GM21619 (cell line): Measurements from ENCODE around the gene NPDC1.

Experiments
- ATAC-seq: cut with Tn5 transposase; IDR thresholded peaks from one replicate; pipeline ENCODE4 v1.9.1; 2021; ENCODE audit not compliant: unreplicated experiment

Gene NPDC1

GRCh38 chr9:137057545-137057944 is 11.6 kb upstream of the NPDC1 start:
- no peak for ATAC-seq

GRCh38 chr9:137056739-137057415 is 10.9 kb upstream of the NPDC1 start:
- no peak for ATAC-seq

- no peak for ATAC-seq
Observed at GRCh38 chr9:137055385-137056364, 9.7 kb upstream of the NPDC1 start.

- no peak for ATAC-seq
Observed at GRCh38 chr9:137054932-137055384, 9.0 kb upstream of the NPDC1 start.

DNA sequence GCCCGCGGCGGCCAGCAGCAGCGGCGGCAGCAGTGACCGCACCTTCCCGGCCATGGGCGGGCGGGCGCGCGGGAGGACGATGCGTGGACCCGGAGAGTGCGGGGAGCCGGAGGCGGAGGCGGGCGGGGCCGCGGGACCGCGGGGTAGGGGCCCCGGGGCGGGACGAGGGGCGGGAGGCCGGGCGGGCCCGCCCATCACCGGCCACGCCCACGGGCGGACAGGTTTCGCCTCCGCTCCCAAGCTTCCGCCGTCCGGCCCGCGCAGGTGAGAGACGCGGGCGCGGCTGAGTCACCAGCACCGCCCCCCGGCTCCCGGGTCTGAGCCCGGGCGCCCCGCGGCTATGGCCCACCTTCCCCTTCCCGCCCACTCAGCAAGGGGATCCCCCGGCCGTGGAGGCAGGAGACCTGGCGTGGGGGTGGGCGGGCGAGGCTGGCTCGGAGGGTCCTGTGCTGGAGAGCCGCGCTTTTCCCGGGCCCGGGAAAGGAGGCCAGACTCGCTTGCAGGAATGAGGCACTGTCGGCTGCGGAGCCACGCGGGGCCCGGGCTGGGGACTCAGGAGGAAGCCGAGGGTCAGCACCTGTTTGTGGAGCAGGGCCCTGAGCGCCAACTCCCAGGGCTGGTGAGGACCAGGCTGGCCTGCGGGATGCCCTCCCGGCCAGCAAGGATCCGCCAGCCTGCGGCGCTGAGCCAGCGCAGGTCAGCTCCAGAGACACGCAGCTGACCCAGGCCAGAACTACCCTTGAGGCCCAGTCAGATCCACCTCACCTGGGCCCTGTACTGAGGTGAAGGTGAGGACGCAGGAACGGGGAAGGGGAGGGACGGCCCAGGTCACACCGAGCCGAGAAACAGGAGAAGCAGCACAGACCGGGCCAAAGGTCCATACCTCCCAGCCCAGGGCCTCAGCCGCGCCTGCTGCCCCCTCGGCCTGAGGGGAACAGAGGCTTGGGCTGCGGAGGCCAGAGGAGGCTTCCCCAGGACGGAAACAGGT is 8.3 kb upstream of the NPDC1 start, which contains the start of gene ENTPD2:
ENTPD2 (minus strand) TSS at position 118 of the 988 bp plus-strand sequence; CDS start at position 54, 64 bp downstream.
- ATAC-seq, result no peak

DNA sequence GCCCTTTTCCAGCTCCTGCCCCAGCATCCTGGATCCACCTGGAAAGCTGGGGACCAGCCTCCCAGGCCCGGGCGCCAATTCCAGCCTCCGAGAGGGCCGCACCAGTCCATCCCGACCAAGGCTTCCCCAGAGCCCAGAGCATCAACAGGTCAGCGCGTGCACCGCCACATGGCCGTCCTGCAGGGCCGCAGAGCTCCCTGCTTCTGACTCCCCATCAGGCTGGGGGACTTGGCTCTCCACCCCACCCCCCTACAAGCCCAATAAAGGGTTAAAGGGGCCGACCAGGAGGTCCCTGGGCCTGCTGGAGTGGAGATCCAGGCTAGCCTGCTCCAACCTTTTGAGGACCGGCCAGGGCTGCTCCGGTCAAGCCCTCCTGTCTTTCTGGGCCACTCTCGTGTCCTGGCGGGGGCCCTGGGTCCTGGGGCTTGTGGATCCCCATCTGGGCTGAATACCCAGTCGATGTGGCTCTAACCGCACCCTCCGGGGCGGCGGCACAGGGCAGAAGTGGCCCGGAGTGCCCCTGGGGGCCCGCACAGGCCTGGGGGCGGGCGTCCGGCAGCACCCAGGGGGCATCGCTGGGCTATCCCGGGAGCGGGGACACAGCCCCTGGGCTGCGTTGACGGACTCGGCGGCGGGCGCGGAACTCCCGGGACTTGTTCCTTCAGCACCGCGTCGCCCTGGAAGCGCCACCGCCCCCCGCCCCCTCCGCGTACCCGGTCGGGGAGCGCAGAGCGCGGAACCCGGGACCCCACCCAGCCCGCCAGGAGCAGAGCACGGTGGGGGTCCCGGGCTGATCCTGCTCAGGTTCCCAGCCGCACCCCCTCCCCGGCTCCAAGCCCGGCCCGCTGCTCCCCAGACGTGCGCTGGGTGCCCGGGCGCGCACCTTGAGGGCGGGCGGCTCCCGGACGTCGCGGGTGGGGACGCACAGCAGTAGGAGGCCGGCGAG is 7.3 kb upstream of the NPDC1 start:
- ATAC-seq, result no peak

DNA sequence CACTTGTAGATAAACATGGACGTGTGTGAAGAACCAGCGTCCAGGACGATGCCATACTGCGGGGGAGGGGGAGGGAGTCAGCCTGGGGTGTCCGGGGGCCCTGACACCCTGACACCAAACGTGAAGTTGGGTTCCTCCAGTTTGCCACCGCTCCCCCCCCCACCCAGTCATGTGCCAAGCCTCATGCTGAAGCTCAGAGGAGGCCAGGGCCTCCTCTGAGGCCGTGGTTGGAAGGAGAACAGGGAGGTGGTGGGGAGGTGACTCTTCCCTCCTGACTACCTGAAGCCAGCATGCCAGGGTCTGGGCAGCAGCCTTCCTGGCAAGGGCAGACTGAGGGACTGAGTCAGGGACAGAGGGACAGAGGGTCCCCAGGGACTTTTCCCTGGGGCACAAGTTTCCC is 6.3 kb upstream of the NPDC1 start:
- ATAC-seq, result no peak

GRCh38 chr9:137051145-137051724 is 5.3 kb upstream of the NPDC1 start:
- no peak for ATAC-seq

GRCh38 chr9:137050570-137050969 is 4.6 kb upstream of the NPDC1 start:
- no peak for ATAC-seq

- no peak for ATAC-seq
Observed at GRCh38 chr9:137049544-137050449, 3.8 kb upstream of the NPDC1 start.

DNA sequence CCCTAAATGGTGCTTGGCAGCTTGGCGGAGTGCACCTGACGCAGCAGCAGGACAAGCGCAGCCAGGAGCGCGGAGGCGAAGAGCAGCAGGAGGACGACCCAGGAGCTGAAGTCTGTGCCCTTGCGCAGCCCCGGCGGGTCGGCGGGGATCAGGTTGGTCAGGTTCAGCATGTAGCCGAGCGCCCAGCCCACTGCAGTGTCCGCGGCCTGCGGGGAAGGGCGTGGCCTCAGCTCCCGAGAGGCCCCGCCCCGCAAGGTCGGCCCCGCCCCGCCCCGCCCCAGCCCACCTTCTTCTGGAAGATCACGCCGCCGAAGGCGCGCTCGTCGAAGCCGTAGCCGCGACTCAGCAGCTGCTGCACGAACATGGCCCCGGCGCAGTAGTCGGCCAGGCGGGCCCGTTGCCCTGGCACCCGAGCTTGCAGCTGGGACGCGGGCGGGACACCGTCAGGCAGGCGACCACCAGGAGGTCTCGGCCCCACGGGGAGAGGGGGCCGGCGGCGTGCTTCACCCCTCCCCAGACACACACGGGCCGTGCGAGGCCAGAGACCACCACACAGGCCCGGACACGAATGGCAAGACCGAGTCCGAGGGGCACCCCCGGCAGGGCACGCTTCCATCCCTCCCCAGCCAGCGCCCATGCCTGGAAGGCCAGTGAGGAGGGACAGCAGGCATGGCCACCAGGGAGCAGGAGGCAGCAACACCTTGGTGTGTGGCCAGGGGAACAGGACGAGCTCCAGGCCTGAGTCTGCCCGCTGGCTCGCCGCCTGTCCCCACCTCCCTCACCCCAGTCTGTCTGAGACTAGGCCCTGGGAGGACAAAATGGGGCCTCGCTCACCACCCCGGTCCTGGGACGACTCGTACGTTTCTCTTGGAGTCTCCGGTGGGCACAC is 2.9 kb upstream of the NPDC1 start:
- ATAC-seq, result no peak

- no peak for ATAC-seq
Observed at GRCh38 chr9:137045294-137046087, 486 bp downstream of the NPDC1 start.

DNA sequence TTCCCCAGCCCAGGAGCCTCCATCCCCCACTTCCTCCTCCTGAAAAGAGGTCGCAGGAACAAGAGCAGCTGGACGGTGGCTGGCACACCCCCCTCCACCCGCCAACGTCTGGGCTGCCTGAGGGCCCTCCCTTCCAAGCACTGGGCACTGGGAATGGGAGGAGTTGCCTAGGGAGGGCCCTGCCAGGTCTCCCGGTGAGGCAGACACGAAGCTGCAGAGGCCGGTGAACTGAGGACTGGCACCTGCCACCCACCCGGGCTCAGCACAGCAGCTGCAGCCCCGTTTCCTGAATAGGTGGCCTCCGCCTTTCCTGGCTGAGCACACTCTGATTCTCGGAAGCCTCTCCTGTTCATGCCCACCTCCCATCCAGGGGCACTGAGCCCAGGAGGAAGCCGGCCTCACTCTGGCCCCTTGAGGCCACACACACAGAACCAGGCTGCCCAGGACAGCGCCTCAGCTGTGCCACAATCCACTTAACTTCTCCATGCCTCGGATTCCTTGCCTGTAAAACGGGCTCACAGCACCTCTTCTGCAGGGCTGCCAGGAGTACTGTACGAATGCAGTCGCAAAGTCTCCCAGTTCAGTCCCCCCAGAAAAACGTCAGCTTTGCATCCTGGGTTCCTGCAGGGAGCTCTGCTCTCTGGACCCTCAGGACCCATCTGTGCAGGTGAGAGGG is 1.3 kb downstream of the NPDC1 start:
- no peak for ATAC-seq

- no peak for ATAC-seq
Observed at GRCh38 chr9:137044037-137044436, 1.9 kb downstream of the NPDC1 start.

GRCh38 chr9:137042751-137043727 is 2.9 kb downstream of the NPDC1 start:
- no peak for ATAC-seq
